SU-DHL-6 (cell line): ENCODE measurements around the gene SPTBN1.

Source experiments
- H2AFZ ChIP-seq: fragments of 200-600 bp; sonication (generic); 2 replicates; pipeline ENCODE4 v1.6.1; 2014; ENCODE audit warnings: low read depth, mild to moderate bottlenecking, moderate library complexity, mixed read lengths, antibody characterized with exemption, low read length; ENCODE audit not compliant: severe bottlenecking
- H3F3A ChIP-seq: fragments of 200-600 bp; shearing (Covaris generic); 2 replicates; pipeline ENCODE4 v1.6.0; 2016; ENCODE audit warnings: antibody characterized with exemption, mild to moderate bottlenecking; ENCODE audit not compliant: insufficient read depth
- H3K27ac ChIP-seq: fragments of 200-600 bp; sonication (generic); 2 replicates; pipeline ENCODE4 v1.5.1; 2016; ENCODE audit warnings: low read depth, mild to moderate bottlenecking, low read length, moderate library complexity, mixed read lengths
- H3K27me3 ChIP-seq: fragments of 200-600 bp; sonication (generic), shearing (Covaris generic); 2 replicates; pipeline ENCODE4 v1.6.0; 2014; ENCODE audit warnings: mild to moderate bottlenecking, low read length
- H3K36me3 ChIP-seq: fragments of 200-600 bp; sonication (generic); 2 replicates; pipeline ENCODE4 v1.6.1; 2014; ENCODE audit warnings: mild to moderate bottlenecking, low read length, mixed read lengths
- H3K4me2 ChIP-seq: fragments of 300-600, 200-600 bp; shearing (Covaris generic), sonication (generic); 2 replicates; pipeline ENCODE4 v1.6.0; 2014; ENCODE audit warnings: low read length, low read depth, mild to moderate bottlenecking; ENCODE audit not compliant: poor library complexity, severe bottlenecking
- H3K4me3 ChIP-seq: fragments of 200-600 bp; sonication (generic); 2 replicates; pipeline ENCODE4 v1.5.1; 2014; ENCODE audit warnings: antibody characterized with exemption, low read length, mild to moderate bottlenecking, mixed read lengths; ENCODE audit not compliant: insufficient read depth, poor library complexity, severe bottlenecking
- H3K79me2 ChIP-seq: fragments of 200-600 bp; sonication (generic); 2 replicates; pipeline ENCODE4 v1.6.1; 2014; ENCODE audit warnings: mild to moderate bottlenecking, low read length, moderate library complexity; ENCODE audit not compliant: insufficient read depth
- H3K9ac ChIP-seq: fragments of 200-600 bp; sonication (generic); 2 replicates; pipeline ENCODE4 v1.7.0; 2014; ENCODE audit warnings: mild to moderate bottlenecking, low read length
- H3K9me2 ChIP-seq: fragments of 200-600 bp; sonication (generic); replicated peaks from 2 replicates; pipeline ENCODE4 v1.6.1; 2014; ENCODE audit warnings: low read length; ENCODE audit not compliant: insufficient read depth
- H3K9me3 ChIP-seq: fragments of 200-600 bp; sonication (generic); 2 replicates; pipeline ENCODE4 v1.6.1; 2014; ENCODE audit warnings: low read length, mixed read lengths; ENCODE audit not compliant: insufficient read depth
- H4K20me1 ChIP-seq: fragments of 200-600 bp; sonication (generic); 2 replicates; pipeline ENCODE4 v1.6.1; 2014; ENCODE audit warnings: low read depth, mild to moderate bottlenecking, antibody characterized with exemption, low read length, moderate library complexity, mixed read lengths
- EZH2phosphoT487 ChIP-seq: fragments of 200-600 bp; sonication (generic), shearing (Covaris generic); conservative IDR thresholded peaks from 2 replicates; pipeline ENCODE4 v1.6.1; 2018; ENCODE audit warnings: mild to moderate bottlenecking, antibody characterized with exemption, low read length, moderate library complexity, mixed read lengths
- TF ChIP-seq, protein P1 (sequence below): fragments of 200-600 bp; sonication (generic); IDR thresholded peaks from one replicate; pipeline ENCODE4 v1.5.1; 2017; ENCODE audit warnings: antibody characterized with exemption, mild to moderate bottlenecking, low read length, moderate library complexity; ENCODE audit not compliant: insufficient read depth, poor library complexity, severe bottlenecking

Gene SPTBN1

DNA sequence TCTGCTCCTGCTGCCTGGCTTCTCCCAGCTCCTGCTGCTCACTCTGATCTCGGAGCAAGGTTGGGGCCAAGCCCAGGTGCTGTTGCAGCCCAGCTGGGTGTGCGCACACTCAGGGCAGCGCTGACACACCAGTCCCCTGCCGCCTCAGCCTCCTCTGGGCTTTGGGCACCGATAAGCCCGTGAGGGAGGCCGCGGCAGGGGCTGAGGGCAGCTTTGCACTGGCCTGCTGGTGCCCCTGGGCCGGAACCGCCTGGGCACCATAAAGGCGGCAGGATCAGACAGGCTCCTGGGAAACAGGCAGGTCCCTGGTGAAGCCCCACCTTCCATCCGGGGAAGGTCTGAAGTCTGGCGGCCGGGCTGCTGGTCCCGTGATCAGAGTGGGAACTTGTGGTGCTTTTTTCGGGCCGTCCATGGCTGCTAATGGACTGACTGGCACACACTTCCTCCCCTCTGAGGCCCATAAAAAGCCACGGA, 253.2 kb downstream of the SPTBN1 start:
- H3K79me2 ChIP-seq: no peaks in the 10 kb centered on the region
- peak overlapping the region; percentile 84 for H2AFZ ChIP-seq
- H3F3A ChIP-seq: no peaks in the 10 kb centered on the region
- H3K4me2 ChIP-seq: peak overlapping the region; percentile 40
- TF ChIP-seq EZH2phosphoT487: no peak
- TF ChIP-seq, protein P1, sequence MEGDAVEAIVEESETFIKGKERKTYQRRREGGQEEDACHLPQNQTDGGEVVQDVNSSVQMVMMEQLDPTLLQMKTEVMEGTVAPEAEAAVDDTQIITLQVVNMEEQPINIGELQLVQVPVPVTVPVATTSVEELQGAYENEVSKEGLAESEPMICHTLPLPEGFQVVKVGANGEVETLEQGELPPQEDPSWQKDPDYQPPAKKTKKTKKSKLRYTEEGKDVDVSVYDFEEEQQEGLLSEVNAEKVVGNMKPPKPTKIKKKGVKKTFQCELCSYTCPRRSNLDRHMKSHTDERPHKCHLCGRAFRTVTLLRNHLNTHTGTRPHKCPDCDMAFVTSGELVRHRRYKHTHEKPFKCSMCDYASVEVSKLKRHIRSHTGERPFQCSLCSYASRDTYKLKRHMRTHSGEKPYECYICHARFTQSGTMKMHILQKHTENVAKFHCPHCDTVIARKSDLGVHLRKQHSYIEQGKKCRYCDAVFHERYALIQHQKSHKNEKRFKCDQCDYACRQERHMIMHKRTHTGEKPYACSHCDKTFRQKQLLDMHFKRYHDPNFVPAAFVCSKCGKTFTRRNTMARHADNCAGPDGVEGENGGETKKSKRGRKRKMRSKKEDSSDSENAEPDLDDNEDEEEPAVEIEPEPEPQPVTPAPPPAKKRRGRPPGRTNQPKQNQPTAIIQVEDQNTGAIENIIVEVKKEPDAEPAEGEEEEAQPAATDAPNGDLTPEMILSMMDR: no peak
- no peaks in the 10 kb centered on the region for H3K9me3 ChIP-seq
- no peak overlapping the region for H3K4me3 ChIP-seq
- H3K27ac ChIP-seq: no peak overlapping the region
- no peaks in the 10 kb centered on the region for H3K9me2 ChIP-seq
- H3K27me3 ChIP-seq: no peaks in the 10 kb centered on the region
- H3K36me3 ChIP-seq: no peaks in the 10 kb centered on the region
- no peaks in the 10 kb centered on the region for H4K20me1 ChIP-seq
- H3K9ac ChIP-seq: 0 out of 2 replicates have a peak overlapping the region, but pooled peaks have one; percentile 25

- no peaks in the 10 kb centered on the region for H3F3A ChIP-seq
Observed at GRCh38 chr2:54710216-54710615, 254.1 kb downstream of the SPTBN1 start.

DNA sequence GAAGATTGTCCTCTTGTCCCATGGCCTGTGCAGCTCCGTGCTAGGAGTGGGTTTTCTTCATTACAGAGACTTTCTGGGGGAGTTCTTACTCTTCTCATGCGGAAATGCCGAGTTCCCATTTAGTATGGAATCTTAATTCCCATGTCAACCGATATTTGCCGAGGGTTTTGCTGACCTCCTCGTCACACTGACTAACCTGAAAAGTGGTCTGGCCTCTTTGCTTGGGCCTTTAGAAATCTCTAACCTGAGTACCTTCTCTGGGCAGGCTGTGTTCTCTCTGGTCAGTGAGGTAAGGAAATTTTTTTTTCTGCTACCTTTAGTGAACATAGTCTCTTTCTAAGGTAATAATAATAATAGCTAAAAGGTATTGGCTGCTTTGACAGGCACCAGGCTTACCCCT, 256.4 kb downstream of the SPTBN1 start:
- no peaks in the 10 kb centered on the region for H3K79me2 ChIP-seq
- no peak overlapping the region for H3K4me3 ChIP-seq
- H2AFZ ChIP-seq: no peak overlapping the region
- H3K27ac ChIP-seq: no peak overlapping the region
- TF ChIP-seq EZH2phosphoT487: no peak
- TF ChIP-seq, protein P1: no peak
- no peaks in the 10 kb centered on the region for H3K9me3 ChIP-seq
- no peak overlapping the region for H3K9ac ChIP-seq
- H3K9me2 ChIP-seq: no peaks in the 10 kb centered on the region
- no peaks in the 10 kb centered on the region for H3K27me3 ChIP-seq
- no peak overlapping the region for H3K4me2 ChIP-seq
- H3F3A ChIP-seq: no peaks in the 10 kb centered on the region
- H4K20me1 ChIP-seq: no peaks in the 10 kb centered on the region
- no peaks in the 10 kb centered on the region; the same call in 1 of the 2 replicates for H3K36me3 ChIP-seq

More at GRCh38 chr2:54710216-54710615, 254.1 kb downstream of the SPTBN1 start:
- H3K36me3 ChIP-seq: no peaks in the 10 kb centered on the region
- H2AFZ ChIP-seq: no peak overlapping the region
- H3K9ac ChIP-seq: no peak overlapping the region
- no peaks in the 10 kb centered on the region for H3K9me3 ChIP-seq
- H3K79me2 ChIP-seq: no peaks in the 10 kb centered on the region
- no peaks in the 10 kb centered on the region for H3K27me3 ChIP-seq
- H4K20me1 ChIP-seq: no peaks in the 10 kb centered on the region
- H3K9me2 ChIP-seq: no peaks in the 10 kb centered on the region
- no peak overlapping the region for H3K4me3 ChIP-seq
- H3K4me2 ChIP-seq: no peak overlapping the region
- H3K27ac ChIP-seq: no peak overlapping the region
- TF ChIP-seq, protein P1: no peak
- no peak for TF ChIP-seq EZH2phosphoT487

DNA sequence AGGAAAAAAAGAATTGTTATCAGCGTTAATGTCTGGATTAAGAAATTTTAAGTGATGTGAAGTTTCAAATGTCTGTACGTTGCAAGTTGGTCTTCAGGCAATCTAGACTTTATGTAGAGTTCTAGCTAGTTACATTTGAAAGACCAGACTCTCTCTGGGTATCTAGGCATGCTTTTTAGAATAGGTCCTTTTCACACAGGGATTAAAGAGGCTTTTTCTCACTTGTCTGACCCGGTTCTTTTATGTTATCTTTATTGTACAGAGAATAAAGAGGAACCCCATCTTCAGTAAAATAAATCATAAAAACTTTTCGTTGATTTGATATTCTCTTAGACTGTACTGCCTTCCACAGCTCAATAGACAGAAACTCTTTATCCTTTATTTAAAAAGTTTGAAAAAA, 258.9 kb downstream of the SPTBN1 start:
- Histone ChIP-seq H3K27me3 (no peaks in the 10 kb centered on the region), H3K9me3 (no peaks in the 10 kb centered on the region), H4K20me1 (no peaks in the 10 kb centered on the region), H3K79me2 (no peaks in the 10 kb centered on the region), H2AFZ (no peak overlapping the region), H3K9ac (no peak overlapping the region), H3K4me3 (no peak overlapping the region), H3K9me2 (no peaks in the 10 kb centered on the region), H3K27ac (no peak overlapping the region), H3K36me3 (no peaks in the 10 kb centered on the region; the same call in 1 of the 2 replicates), H3F3A (no peaks in the 10 kb centered on the region), H3K4me2 (no peak overlapping the region)
- TF ChIP-seq, protein P1: no peak
- TF ChIP-seq EZH2phosphoT487: no peak
